Stimulated activated CD4-positive, alpha-beta T cell treated with anti-CD3 and anti-CD28 coated beads, TNF-alpha, amount 100 ng/mL, for 4 hours (primary cell): ENCODE data around the gene MET.
"Not testable (repeated sequence)": the region's sequence is repeated elsewhere in the genome, so short reads cannot be mapped to it uniquely, and the experiment has no call there.

Experiments
- DNase-seq, 3 experiments: peaks; one replicate each; pipeline ENCODE4 v3.0.0-alpha.2; 2020; ENCODE audit warnings: low read depth in 3 of 3

The MET gene

GRCh38 chr7:116751070-116751469 is 79.1 kb downstream of the MET start:
- not testable (repeated sequence) for DNase-seq

- DNase-seq, result no peak
Observed at GRCh38 chr7:116752305-116753074, 80.5 kb downstream of the MET start.

GRCh38 chr7:116753130-116753529 is 81.1 kb downstream of the MET start:
- no peak for DNase-seq

- no peak for DNase-seq
Observed at GRCh38 chr7:116754186-116754585, 82.2 kb downstream of the MET start.

GRCh38 chr7:116757283-116757682 is 85.3 kb downstream of the MET start:
- no peak for DNase-seq

- not testable (repeated sequence) for DNase-seq
Observed at GRCh38 chr7:116759642-116760041, 87.6 kb downstream of the MET start.

- DNase-seq, result no peak
Observed at GRCh38 chr7:116762971-116763370, 91.0 kb downstream of the MET start.

GRCh38 chr7:116763647-116764046 is 91.7 kb downstream of the MET start:
- DNase-seq, result no peak

GRCh38 chr7:116766881-116767280 is 94.9 kb downstream of the MET start:
- DNase-seq, result no peak

- DNase-seq, result no peak
Observed at GRCh38 chr7:116769546-116769945, 97.5 kb downstream of the MET start.

GRCh38 chr7:116770941-116771340 is 98.9 kb downstream of the MET start:
- no peak for DNase-seq

- DNase-seq, result no peak
Observed at GRCh38 chr7:116771640-116772039, 99.6 kb downstream of the MET start.

GRCh38 chr7:116772423-116772863 is 100.4 kb downstream of the MET start:
- no peak for DNase-seq

GRCh38 chr7:116772926-116773749 is 101.1 kb downstream of the MET start:
- DNase-seq, result no peak

- DNase-seq, result no peak
Observed at GRCh38 chr7:116776046-116776445, 104.0 kb downstream of the MET start.

- no peak for DNase-seq
Observed at GRCh38 chr7:116776610-116777289, 104.8 kb downstream of the MET start.

- DNase-seq, result no peak
Observed at GRCh38 chr7:116777651-116778281, 105.8 kb downstream of the MET start.

GRCh38 chr7:116779216-116779615 is 107.2 kb downstream of the MET start:
- no peak for DNase-seq

GRCh38 chr7:116779931-116780330 is 107.9 kb downstream of the MET start:
- no peak for DNase-seq

- DNase-seq, result no peak
Observed at GRCh38 chr7:116780521-116780920, 108.5 kb downstream of the MET start.

GRCh38 chr7:116780966-116781365 is 109.0 kb downstream of the MET start:
- no peak for DNase-seq

GRCh38 chr7:116781584-116781983 is 109.6 kb downstream of the MET start:
- DNase-seq, result no peak
